WTC11 (cell line): ENCODE data around the gene USH2A. TPM values are rescaled to one million over a fixed set of nuclear protein-coding genes. Genes with fewer than 3 reads are reported as not detected.

Experiments
- ATAC-seq: fragments of 200-7000 bp; cut with Tn5 transposase; 2 replicates; pipeline ENCODE4 v1.10.0; 2021; ENCODE audit warnings: mild to moderate bottlenecking, moderate library complexity
- CTCF ChIA-PET: fragments of 300-600 bp; sonication (Branson Sonifier 250); formaldehyde crosslinking; loops from one replicate; lab custom pipeline; 2021; ENCODE audit warnings: antibody characterized with exemption; lab: Charles Lee
- POLR2A ChIA-PET: fragments of 350-600 bp; sonication (Branson Sonifier 250); formaldehyde crosslinking; loops from one replicate; lab custom pipeline; 2021; ENCODE audit warnings: antibody characterized with exemption; lab: Charles Lee
- DNase-seq: peaks from one replicate; pipeline ENCODE4 v3.0.0; 2021; ENCODE audit warnings: low spot score
- H3K27ac Mint-ChIP-seq: 2 replicates; pipeline ENCODE4 v1.8.0; 2021; ENCODE audit warnings: mixed read lengths
- H3K27me3 Mint-ChIP-seq: 2 replicates; pipeline ENCODE4 v1.8.0; 2021; ENCODE audit warnings: low read depth, mild to moderate bottlenecking, moderate library complexity, mixed read lengths
- H3K36me3 Mint-ChIP-seq: 2 replicates; pipeline ENCODE4 v1.8.0; 2021; ENCODE audit warnings: mixed read lengths
- H3K4me1 Mint-ChIP-seq: 2 replicates; pipeline ENCODE4 v1.8.0; 2022; ENCODE audit warnings: mixed read lengths
- H3K4me3 Mint-ChIP-seq: 2 replicates; pipeline ENCODE4 v1.8.0; 2021; ENCODE audit warnings: mild to moderate bottlenecking, moderate library complexity, mixed read lengths
- H3K9me3 Mint-ChIP-seq: 2 replicates; pipeline ENCODE4 v1.8.0; 2021; ENCODE audit warnings: mixed read lengths
- ARID4B ChIP-seq: sonication (generic); formaldehyde crosslinking; IDR thresholded peaks from 2 replicates; pipeline ENCODE4 v1.8.0; 2023; ENCODE audit warnings: missing genetic modification reagents, mild to moderate bottlenecking, borderline replicate concordance
- CBFB ChIP-seq: sonication (generic); formaldehyde crosslinking; IDR thresholded peaks from 2 replicates; pipeline ENCODE4 v1.8.1; 2022; ENCODE audit warnings: mild to moderate bottlenecking, low read depth, missing genetic modification reagents
- CREM ChIP-seq: sonication (generic); formaldehyde crosslinking; IDR thresholded peaks from 2 replicates; pipeline ENCODE4 v1.8.1; 2022; ENCODE audit warnings: mild to moderate bottlenecking, missing genetic modification reagents, moderate library complexity
- FOXP4 ChIP-seq: sonication (generic); formaldehyde crosslinking; IDR thresholded peaks from 2 replicates; pipeline ENCODE4 v1.8.0; 2022; ENCODE audit warnings: mild to moderate bottlenecking, missing genetic modification reagents
- GRHL2 ChIP-seq: fragments of 250-450 bp; sonication (Bioruptor Pico); IDR thresholded peaks from 2 replicates; pipeline ENCODE4 v1.8.0; 2022; ENCODE audit warnings: mild to moderate bottlenecking, moderate library complexity; ENCODE audit not compliant: insufficient replicate concordance, severe bottlenecking
- JAZF1 ChIP-seq: fragments of 250-450 bp; sonication (Bioruptor Pico); IDR thresholded peaks from 2 replicates; pipeline ENCODE4 v1.9.0; 2021; ENCODE audit warnings: moderate library complexity, mild to moderate bottlenecking, inconsistent platforms
- MYBL2 ChIP-seq: sonication (generic); formaldehyde crosslinking; IDR thresholded peaks from 2 replicates; pipeline ENCODE4 v1.8.1; 2023; ENCODE audit warnings: mild to moderate bottlenecking, moderate library complexity, missing genetic modification reagents
- NFATC4 ChIP-seq: fragments of 250-450 bp; sonication (Bioruptor Pico); IDR thresholded peaks from 2 replicates; pipeline ENCODE4 v1.9.0; 2021; ENCODE audit warnings: mild to moderate bottlenecking
- NR3C1 ChIP-seq: sonication (generic); formaldehyde crosslinking; conservative IDR thresholded peaks from 2 replicates; pipeline ENCODE4 v1.8.1; 2023; ENCODE audit warnings: low read depth, mild to moderate bottlenecking, missing genetic modification reagents
- PREB ChIP-seq: sonication (generic); formaldehyde crosslinking; IDR thresholded peaks from 2 replicates; pipeline ENCODE4 v1.8.1; 2022; ENCODE audit warnings: mild to moderate bottlenecking, missing genetic modification reagents, moderate library complexity, borderline replicate concordance
- PRRX2 ChIP-seq: fragments of 250-450 bp; sonication (Bioruptor Pico); IDR thresholded peaks from 2 replicates; pipeline ENCODE4 v1.8.0; 2021; ENCODE audit warnings: mild to moderate bottlenecking
- RELA ChIP-seq: sonication (generic); formaldehyde crosslinking; IDR thresholded peaks from 2 replicates; pipeline ENCODE4 v1.8.1; 2022; ENCODE audit warnings: missing genetic modification reagents, mild to moderate bottlenecking, borderline replicate concordance
- SOX15 ChIP-seq: fragments of 250-450 bp; sonication (Bioruptor Pico); IDR thresholded peaks from 2 replicates; pipeline ENCODE4 v1.9.0; 2021; ENCODE audit warnings: mild to moderate bottlenecking
- USF1 ChIP-seq: sonication (generic); formaldehyde crosslinking; IDR thresholded peaks from 2 replicates; pipeline ENCODE4 v1.8.0; 2022; ENCODE audit warnings: mild to moderate bottlenecking, missing genetic modification reagents
- USF2 ChIP-seq: sonication (generic); formaldehyde crosslinking; IDR thresholded peaks from 2 replicates; pipeline ENCODE4 v1.8.1; 2023; ENCODE audit warnings: mild to moderate bottlenecking, missing genetic modification reagents, moderate library complexity
- ZNF219 ChIP-seq: sonication (generic); formaldehyde crosslinking; IDR thresholded peaks from 2 replicates; pipeline ENCODE4 v1.8.0; 2023; ENCODE audit warnings: missing genetic modification reagents, mild to moderate bottlenecking, borderline replicate concordance
- ZNF416 ChIP-seq: fragments of 250-450 bp; sonication (Bioruptor Pico); IDR thresholded peaks from 2 replicates; pipeline ENCODE4 v1.9.0; 2021; ENCODE audit warnings: mild to moderate bottlenecking, inconsistent platforms
- ZNF423 ChIP-seq: fragments of 250-450 bp; sonication (Bioruptor Pico); IDR thresholded peaks from 2 replicates; pipeline ENCODE4 v2.1.2; 2022; ENCODE audit warnings: mild to moderate bottlenecking, moderate library complexity
- ZNF425 ChIP-seq: fragments of 250-450 bp; sonication (Bioruptor Pico); conservative IDR thresholded peaks from 2 replicates; pipeline ENCODE4 v1.9.0; 2021; ENCODE audit warnings: mild to moderate bottlenecking
- total RNA-seq: library from RNA; stranded (reverse); gene quantifications from 3 replicates; pipeline ENCODE4 v1.2.3, GENCODE V29; 2021

The USH2A gene
- total RNA-seq, 1 experiment from 2014 or later = 0.37 TPM

GRCh38 chr1:215899901-215900300 is 523.3 kb downstream of the USH2A start:
- no peaks in the 10 kb centered on the region for H3K36me3 Mint-ChIP-seq
- POLR2A ChIA-PET = no interaction called here
- no peak overlapping the region for H3K4me3 Mint-ChIP-seq
- ATAC-seq (no peak), DNase-seq (no peak)
- H3K9me3 Mint-ChIP-seq = no peaks in the 10 kb centered on the region
- H3K27me3 Mint-ChIP-seq = no peaks in the 10 kb centered on the region
- H3K27ac Mint-ChIP-seq = no peak overlapping the region
- H3K4me1 Mint-ChIP-seq = no peaks in the 10 kb centered on the region
- TF ChIP-seq JAZF1 (CRISPR knock-in tag) (no peak), CBFB (CRISPR knock-in tag) (no peak), USF2 (CRISPR knock-in tag) (no peak), ZNF423 (CRISPR knock-in tag) (no peak), NR3C1 (CRISPR knock-in tag) (no peak), PREB (CRISPR knock-in tag) (no peak), GRHL2 (CRISPR knock-in tag) (no peak), CREM (no peak), RELA (CRISPR knock-in tag) (no peak), USF1 (CRISPR knock-in tag) (no peak), SOX15 (CRISPR knock-in tag) (no peak), ARID4B (CRISPR knock-in tag) (no peak), ZNF219 (CRISPR knock-in tag) (no peak)
- CTCF ChIA-PET = no interaction called here

- ChIA-PET POLR2A (no interaction called here), CTCF (no interaction called here)
- DNase-seq (no peak), ATAC-seq (no peak)
- Mint-ChIP-seq H3K4me1 (no peaks in the 10 kb centered on the region), H3K4me3 (no peak overlapping the region), H3K27me3 (no peaks in the 10 kb centered on the region), H3K9me3 (no peaks in the 10 kb centered on the region), H3K36me3 (no peaks in the 10 kb centered on the region), H3K27ac (no peak overlapping the region)
- TF ChIP-seq USF1 (CRISPR knock-in tag) = no peak
- no peak for TF ChIP-seq PRRX2 (CRISPR knock-in tag)
- TF ChIP-seq ZNF425 (CRISPR knock-in tag) = no peak
- no peak for TF ChIP-seq FOXP4 (CRISPR knock-in tag)
- TF ChIP-seq ARID4B (CRISPR knock-in tag) = no peak
- TF ChIP-seq ZNF416 (CRISPR knock-in tag) = no peak
- TF ChIP-seq NFATC4 (CRISPR knock-in tag) = no peak
- TF ChIP-seq MYBL2 = no peak
These were observed 527.4 kb downstream of the USH2A start for GRCh38 chr1:215895893-215896292.
